ENCODE data around the gene PCDH9.

DNA sequence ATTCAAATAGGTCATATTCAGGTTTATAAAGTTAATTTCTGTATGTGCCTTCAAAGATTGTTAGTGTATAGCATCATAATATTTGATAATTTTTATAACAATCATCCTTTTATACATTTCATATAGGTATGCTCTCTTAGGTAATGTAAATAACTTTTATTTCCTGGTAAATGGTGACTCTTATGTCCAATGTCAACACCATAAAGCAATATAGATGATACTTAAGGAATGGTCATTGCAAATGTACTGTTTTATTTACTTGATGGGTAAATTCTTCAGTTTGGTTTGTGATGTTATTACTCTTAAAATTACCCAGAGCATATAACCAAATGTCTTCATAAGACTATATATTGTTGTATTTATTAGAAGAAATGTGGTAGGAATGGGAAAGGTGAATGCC is 928.7 kb downstream of the PCDH9 start:
- TF ChIP-seq, protein P1, sequence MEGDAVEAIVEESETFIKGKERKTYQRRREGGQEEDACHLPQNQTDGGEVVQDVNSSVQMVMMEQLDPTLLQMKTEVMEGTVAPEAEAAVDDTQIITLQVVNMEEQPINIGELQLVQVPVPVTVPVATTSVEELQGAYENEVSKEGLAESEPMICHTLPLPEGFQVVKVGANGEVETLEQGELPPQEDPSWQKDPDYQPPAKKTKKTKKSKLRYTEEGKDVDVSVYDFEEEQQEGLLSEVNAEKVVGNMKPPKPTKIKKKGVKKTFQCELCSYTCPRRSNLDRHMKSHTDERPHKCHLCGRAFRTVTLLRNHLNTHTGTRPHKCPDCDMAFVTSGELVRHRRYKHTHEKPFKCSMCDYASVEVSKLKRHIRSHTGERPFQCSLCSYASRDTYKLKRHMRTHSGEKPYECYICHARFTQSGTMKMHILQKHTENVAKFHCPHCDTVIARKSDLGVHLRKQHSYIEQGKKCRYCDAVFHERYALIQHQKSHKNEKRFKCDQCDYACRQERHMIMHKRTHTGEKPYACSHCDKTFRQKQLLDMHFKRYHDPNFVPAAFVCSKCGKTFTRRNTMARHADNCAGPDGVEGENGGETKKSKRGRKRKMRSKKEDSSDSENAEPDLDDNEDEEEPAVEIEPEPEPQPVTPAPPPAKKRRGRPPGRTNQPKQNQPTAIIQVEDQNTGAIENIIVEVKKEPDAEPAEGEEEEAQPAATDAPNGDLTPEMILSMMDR (conservative IDR thresholded peaks at IDR 0.05 in 1 of 2, IDR thresholded peaks at IDR 0.05 in 1 of 2; ENCODE audit: extremely low read depth in 1 of 2, insufficient read depth in 1 of 2, low read depth in 1 of 2, low read length in 2 of 2): no peak
- TF ChIP-seq EZH2 (IDR thresholded peaks at IDR 0.05; ENCODE audit: borderline replicate concordance, low read length): no peak

Measured in mammary epithelial cell (primary cell).